Heart left ventricle (tissue), 16 donors: ENCODE measurements around the gene PLPPR1. TPM values are rescaled to one million over a fixed set of nuclear protein-coding genes. Genes with fewer than 3 reads are reported as not detected.

Experiments
- ATAC-seq, 4 donors: fragments of 200-7000 bp; cut with Tn5 transposase; one replicate each; pipeline ENCODE4 v1.9.1; 2020 to 2022; ENCODE audit warnings: moderate library complexity in 4 of 4, mild to moderate bottlenecking in 3 of 4, moderate number of reproducible peaks in 1 of 4
- DNase-seq, 5 donors: peaks; one replicate each; pipeline ENCODE4 v3.0.0-alpha.2; 2020
- H3K27ac ChIP-seq, 12 donors: fragments of 200-600 bp; sonication (generic) in 4 of 12; one replicate each; pipeline versions ENCODE4 v1.5.0 to v1.8.0; 2016 to 2022; ENCODE audit warnings: mild to moderate bottlenecking in 2 of 12
- H3K27me3 ChIP-seq, 9 donors: fragments of 200-600 bp; sonication (generic) in 2 of 9; one replicate each; pipeline versions ENCODE4 v1.5.1 to v1.8.0; 2016 to 2022; ENCODE audit warnings: mild to moderate bottlenecking in 3 of 9
- H3K36me3 ChIP-seq, 9 donors: fragments of 200-600 bp; sonication (generic) in 2 of 9; one replicate each; pipeline versions ENCODE4 v1.5.0 to v1.8.0; 2018 to 2022; ENCODE audit warnings: mild to moderate bottlenecking in 2 of 9
- H3K4me1 ChIP-seq, 12 donors: fragments of 200-600 bp; sonication (generic) in 4 of 12; one replicate each; pipeline versions ENCODE4 v1.5.0 to v1.8.0; 2016 to 2022; ENCODE audit warnings: mild to moderate bottlenecking in 3 of 12
- H3K4me3 ChIP-seq, 12 donors: fragments of 200-600 bp; sonication (generic) in 4 of 12; one replicate each; pipeline versions ENCODE4 v1.5.0 to v1.8.0; 2017 to 2022; ENCODE audit warnings: mild to moderate bottlenecking in 9 of 12, moderate library complexity in 4 of 12
- H3K9me3 ChIP-seq, 12 donors: fragments of 200-600 bp; sonication (generic) in 4 of 12; one replicate each; pipeline versions ENCODE4 v1.5.0 to v1.8.0; 2016 to 2022; ENCODE audit warnings: mild to moderate bottlenecking in 1 of 12
- CTCF ChIP-seq, 12 donors: fragments of 200-600 bp; sonication (generic) in 4 of 12; IDR thresholded peaks; one replicate each; pipeline versions ENCODE4 v1.5.0 to v1.8.0; 2018 to 2022; ENCODE audit warnings: antibody characterized with exemption in 12 of 12, mild to moderate bottlenecking in 5 of 12
- POLR2A ChIP-seq, 2 donors: fragments of 450-650 bp; IDR thresholded peaks; one replicate each; pipeline ENCODE4 v1.6.1; 2017; ENCODE audit warnings: antibody characterized with exemption in 2 of 2, mild to moderate bottlenecking in 2 of 2, moderate library complexity in 2 of 2
- WGBS, 4 donors: extraction: QIAGEN DNeasy Blood & Tissue Kit in 2 of 4; methylation state at CpG; one replicate each; pipeline versions ENCODE4 v1.1.5 to v1.1.7; 2013 to 2018; 5-methylcytosine and 5-hydroxymethylcytosine counted together
- intact Hi-C, 10 donors: fragments of 100-400 bp; cut with DNase I; formaldehyde crosslinking; loops; one replicate each; pipeline versions ENCODE4 v1.11.1 to v1.14.2; 2022
- polyA plus RNA-seq, 2 donors: library from polyadenylated mRNA; stranded (reverse); fragments of 200-250 nt; gene quantifications; one replicate each; pipeline ENCODE4 v1.2.3, GENCODE V29; 2013
- total RNA-seq, 9 donors: library from RNA; depleted of rRNA in 2 of 9; stranded (reverse); fragments of >200 nt in 2 of 9; fragmentation: NEBNext Ultra II Directional in 3 of 9; extraction: Animal tissue kit (Norgen Biotek cat#: 25700) in 3 of 9; gene quantifications; one replicate each; pipeline versions ENCODE4 v1.1.0 to v1.2.4, GENCODE V29; 2016 to 2023
- donor health status: ischemic (EF 13 %, LVEDD 7.1; RV severe dilation, severe dysfunction).
- donor health status: healthy with polysubstance abuse.
- donor health status: DM: no; HTN: yes; CAD: no.
- donor health status: DM: no; HTN: no; CAD: no.
- donor health status: ischemic (EF 25% LVEDD 6.9; RV normal size, moderate dysfunction).
- donor health status: ischemic (EF 25% LVEDD 5.7; RV mildly dilated, moderate dysfunction).
- donor health status: healthy.
- donor health status: DM: yes; HTN: yes; CAD: no.
- donor health status: ischemic (EF 35%, LVEDD 5.7; RV mildly dilated, moderate dysfunction).
- donor health status: nonischemic (EF 11% LVEDD 7.7; RV severe dilation, severe dysfunction).
- donor health status: DM: yes; HTN: yes; CAD: no.
- donor health status: PGD.
- donor health status: ischemic (EF 29% LVEDD 5.4; RV normal size, mild dysfunction).
- donor health status: nonischemic (EF 23%, LVEDD 6.1; RV moderate dilation, normal function).

The PLPPR1 gene
- total and polyA plus RNA-seq, 11 donors, result 0.33 TPM; not detected in 10

- TF ChIP-seq POLR2A (IDR thresholded peaks at IDR 0.05), result no peak
- no peak for TF ChIP-seq CTCF (IDR thresholded peaks at IDR 0.05)
- intact Hi-C loops, result no loop called here
- Histone ChIP-seq H3K4me3 (no peak overlapping the region), H3K36me3 (no peaks in the 10 kb centered on the region), H3K27ac (no peak overlapping the region), H3K27me3 (no peaks in the 10 kb centered on the region), H3K4me1 (no peaks in the 10 kb centered on the region), H3K9me3 (peaks cover 0 to 8% (median 0%) of the 10 kb centered on the region in 12 donors)
- ATAC-seq (no peak), DNase-seq (no peak)
Observed at GRCh38 chr9:101148344-101148743, 119.8 kb downstream of the PLPPR1 start.

- intact Hi-C loops, result no loop called here
- TF ChIP-seq CTCF (IDR thresholded peaks at IDR 0.05) (no peak), POLR2A (IDR thresholded peaks at IDR 0.05) (no peak)
- H3K4me3 ChIP-seq, result no peak overlapping the region
- no peaks in the 10 kb centered on the region for H3K9me3 ChIP-seq
- ATAC-seq (no peak), DNase-seq (no peak)
- no peak overlapping the region for H3K27ac ChIP-seq
- H3K36me3 ChIP-seq, result no peaks in the 10 kb centered on the region
- H3K4me1 ChIP-seq, result no peaks in the 10 kb centered on the region
- 24 to 35% (median 29%) methylated on average over 3 of the region's 3 CpGs for WGBS, 4 donors
- H3K27me3 ChIP-seq, result no peaks in the 10 kb centered on the region
Observed at GRCh38 chr9:101158361-101158760, 129.8 kb downstream of the PLPPR1 start.

GRCh38 chr9:101162231-101162630, 133.7 kb downstream of the PLPPR1 start:
- intact Hi-C loops, result no loop called here
- H3K27ac ChIP-seq, result no peak overlapping the region
- H3K36me3 ChIP-seq, result no peaks in the 10 kb centered on the region
- ATAC-seq (no peak), DNase-seq (no peak)
- no peaks in the 10 kb centered on the region for H3K27me3 ChIP-seq
- TF ChIP-seq POLR2A (IDR thresholded peaks at IDR 0.05) (no peak), CTCF (IDR thresholded peaks at IDR 0.05) (no peak)
- no peaks in the 10 kb centered on the region for H3K4me1 ChIP-seq
- H3K4me3 ChIP-seq, result no peak overlapping the region
- no peaks in the 10 kb centered on the region for H3K9me3 ChIP-seq
- 69 to 88% (median 75%) methylated on average over 1 of the region's 1 CpG for WGBS, 4 donors

GRCh38 chr9:101165131-101165530, 136.6 kb downstream of the PLPPR1 start:
- intact Hi-C loops, result no loop called here
- no peak overlapping the region for H3K4me3 ChIP-seq
- no peaks in the 10 kb centered on the region for H3K9me3 ChIP-seq
- H3K36me3 ChIP-seq, result no peaks in the 10 kb centered on the region
- WGBS, 4 donors, result 72 to 80% (median 76%) methylated on average over 1 of the region's 1 CpG
- H3K27ac ChIP-seq, result no peak overlapping the region
- DNase-seq, result no peak
- H3K27me3 ChIP-seq, result no peaks in the 10 kb centered on the region
- no peaks in the 10 kb centered on the region for H3K4me1 ChIP-seq
- no peak for ATAC-seq
- TF ChIP-seq POLR2A (IDR thresholded peaks at IDR 0.05), result no peak
- TF ChIP-seq CTCF (IDR thresholded peaks at IDR 0.05), result no peak
